ENCODE data around the gene MFAP3.

The MFAP3 gene

GRCh38 chr5:154095904-154096303 lies 57.1 kb downstream of the MFAP3 start:
- DNase-seq = no peak

- DNase-seq = no peak
Observed at GRCh38 chr5:154097031-154097430, 58.3 kb downstream of the MFAP3 start.

GRCh38 chr5:154098465-154098864 lies 59.7 kb downstream of the MFAP3 start:
- no peak for DNase-seq

GRCh38 chr5:154101184-154101583 lies 62.4 kb downstream of the MFAP3 start:
- no peak for DNase-seq

GRCh38 chr5:154103233-154103632 lies 64.5 kb downstream of the MFAP3 start:
- no peak for DNase-seq

Measured in activated T-cell treated with anti-CD3 and anti-CD28 coated beads, Interleukin-2, amount 50 U/mL, for 48 hours (primary cell).